ENCODE results near the gene ULK4. TPM values are rescaled to one million over a fixed set of nuclear protein-coding genes. Genes with fewer than 3 reads are reported as not detected.
"Not testable (repeated sequence)": the region's sequence is repeated elsewhere in the genome, so short reads cannot be mapped to it uniquely, and the experiment has no call there.

The ULK4 gene
- total RNA-seq, 1 experiment from 2014 or later, result 13.5 TPM

- no peak for DNase-seq (ENCODE audit: low read depth)
These were observed 89.7 kb downstream of the ULK4 start for GRCh38 chr3:41872157-41872556.

- no peak for DNase-seq (ENCODE audit: low read depth)
These were observed 94.4 kb downstream of the ULK4 start for GRCh38 chr3:41867533-41867932.

DNA sequence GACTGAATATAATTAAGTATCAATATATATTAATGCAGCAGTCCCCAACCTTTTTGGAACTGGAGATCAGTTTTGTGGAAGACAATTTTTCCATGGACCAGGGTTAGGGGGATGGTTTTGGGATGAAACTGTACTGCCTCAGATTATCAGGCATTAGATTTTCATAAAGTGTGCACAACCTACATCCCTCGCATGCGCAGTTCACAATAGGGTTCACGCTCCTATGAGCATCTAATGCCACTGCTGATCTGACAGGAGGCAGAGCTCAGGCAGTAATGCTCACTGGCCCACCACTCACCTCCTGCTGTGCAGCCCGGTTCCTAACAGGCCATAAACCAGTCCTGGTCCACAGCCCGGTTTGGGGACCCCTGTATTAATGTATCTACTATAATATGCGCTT lies 95.6 kb downstream of the ULK4 start:
- DNase-seq (ENCODE audit: low read depth), result no peak

DNA sequence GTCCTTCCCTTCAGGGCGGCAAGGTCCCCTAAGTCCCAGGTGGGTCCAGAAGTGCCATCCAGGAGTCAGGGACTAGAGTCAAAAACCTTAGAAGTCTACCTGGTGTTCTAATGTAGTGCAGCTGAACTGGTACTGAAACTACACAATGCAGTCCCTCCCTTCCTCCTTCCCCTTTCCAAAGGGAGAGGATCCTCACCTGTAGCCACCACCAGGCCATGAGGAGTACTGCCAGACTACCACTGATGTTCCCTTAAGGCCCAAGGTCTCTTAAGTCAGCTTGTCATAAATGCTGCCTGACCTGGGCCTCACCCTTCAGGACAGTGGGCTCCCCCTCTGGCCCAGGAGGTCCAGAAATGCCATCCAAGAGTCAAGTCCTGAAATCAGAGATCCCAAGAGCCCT lies 98.9 kb downstream of the ULK4 start:
- no peak for DNase-seq (ENCODE audit: low read depth)

DNA sequence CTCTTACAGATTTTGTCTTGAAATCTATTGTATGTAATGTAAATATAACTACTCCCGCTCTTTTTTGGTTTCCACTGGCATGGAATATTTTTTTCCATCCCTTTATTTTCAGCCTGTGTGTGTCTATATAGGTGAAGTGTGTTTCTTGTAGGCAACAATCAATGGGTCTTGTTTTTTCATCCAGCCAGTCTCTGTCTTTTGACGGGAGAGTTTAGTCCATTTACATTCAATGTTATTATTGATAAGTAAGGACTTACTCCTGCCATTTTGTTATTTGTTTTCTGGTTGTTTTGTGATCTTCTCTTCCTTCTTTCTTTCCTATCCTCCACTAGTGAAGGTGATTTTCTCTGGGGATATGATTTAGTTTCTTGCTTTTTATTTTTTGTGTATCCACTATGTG lies 101.4 kb downstream of the ULK4 start:
- not testable (repeated sequence) for DNase-seq (ENCODE audit: low read depth)

DNA sequence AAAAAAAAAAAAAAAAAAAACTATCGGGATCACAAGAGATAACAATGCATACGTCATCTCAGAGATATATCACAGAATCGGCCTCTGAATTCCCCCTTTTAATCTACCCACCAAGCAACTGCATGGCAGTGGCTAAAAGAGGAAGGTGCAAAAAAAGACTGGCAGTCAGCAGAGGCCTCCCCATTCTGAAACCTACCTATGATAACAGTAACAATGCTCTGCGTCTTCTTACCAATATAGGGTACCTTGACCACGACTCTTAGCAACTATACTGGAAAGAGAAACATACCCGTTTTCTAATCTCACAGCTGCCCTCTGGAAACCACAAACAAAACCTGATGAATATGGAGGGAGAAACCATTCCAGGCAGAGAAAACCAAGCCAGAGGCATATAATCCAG lies 106.9 kb downstream of the ULK4 start:
- DNase-seq (ENCODE audit: low read depth), result no peak

DNA sequence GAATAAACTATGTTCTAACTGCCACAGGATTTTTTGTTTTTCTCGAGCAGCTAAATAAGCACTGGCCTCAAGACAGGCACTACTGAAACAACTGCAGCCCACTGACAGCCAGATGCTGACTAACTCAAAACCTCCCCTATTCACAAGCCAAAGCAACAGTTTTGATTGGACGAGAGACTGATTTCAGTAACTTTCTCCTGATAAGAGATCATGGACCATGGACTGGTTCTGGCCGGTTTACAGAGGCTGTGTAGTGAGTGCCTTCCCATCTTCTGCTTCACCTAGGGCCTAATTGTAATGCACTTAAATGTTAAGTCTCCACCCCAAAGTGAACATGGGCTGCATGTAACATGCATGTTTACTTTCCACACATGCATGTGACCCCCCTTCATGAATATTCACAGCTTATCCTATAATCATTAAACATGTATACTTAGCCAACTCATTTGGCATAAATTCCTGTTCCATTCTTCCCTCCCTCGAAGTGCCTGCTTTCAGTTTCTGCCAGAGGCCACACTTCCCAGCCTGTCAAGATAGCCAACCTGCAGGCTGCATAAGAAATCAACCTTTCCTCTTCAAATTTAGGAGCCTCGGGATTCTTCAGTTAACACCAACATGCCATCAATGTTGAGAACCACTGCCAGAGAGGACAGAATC lies 108.2 kb downstream of the ULK4 start:
- DNase-seq (ENCODE audit: low read depth), result no peak

DNA sequence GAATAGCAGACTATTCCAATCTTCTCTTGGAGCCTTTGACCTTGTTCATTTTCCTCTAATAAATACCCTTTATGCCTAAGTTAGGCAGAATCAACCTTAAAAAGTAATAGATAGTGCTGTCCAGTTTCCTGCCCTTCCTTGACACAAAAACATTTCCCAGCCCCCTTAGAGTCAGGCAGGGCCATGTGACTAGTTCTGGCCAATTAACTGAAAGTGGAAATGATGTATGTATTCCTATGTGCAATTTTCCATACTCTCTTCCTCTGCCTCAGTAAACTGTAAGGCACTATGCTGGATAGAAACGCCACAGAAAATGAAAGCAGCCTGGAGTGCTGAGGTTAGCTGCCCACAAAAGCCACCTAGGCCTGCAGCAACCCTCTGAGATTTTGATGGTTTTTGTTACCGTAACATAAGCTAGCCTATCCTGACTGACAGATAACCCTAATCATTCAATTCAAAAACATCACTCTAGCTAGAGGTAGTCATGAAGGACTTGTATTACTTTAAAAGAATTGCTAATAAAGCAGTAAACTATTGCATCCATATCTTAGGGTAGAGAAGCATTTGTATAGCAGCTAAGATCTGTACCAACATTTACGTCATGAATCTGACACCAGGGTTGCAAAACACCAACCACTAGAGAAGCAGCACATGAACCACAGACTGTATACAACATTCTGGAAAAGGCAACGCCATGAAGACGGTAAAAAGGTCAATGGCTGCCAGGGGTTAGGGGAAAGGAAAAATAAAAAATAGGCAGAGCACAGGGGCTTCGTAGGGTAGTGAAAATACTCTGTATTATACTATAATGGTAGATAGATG lies 112.9 kb downstream of the ULK4 start:
- DNase-seq (ENCODE audit: low read depth), result no peak

- DNase-seq (ENCODE audit: low read depth), result no peak
These were observed 114.2 kb downstream of the ULK4 start for GRCh38 chr3:41847679-41848078.

- no peak for DNase-seq (ENCODE audit: low read depth)
These were observed 115.1 kb downstream of the ULK4 start for GRCh38 chr3:41846850-41847249.

GRCh38 chr3:41845826-41846225 lies 116.1 kb downstream of the ULK4 start:
- no peak for DNase-seq (ENCODE audit: low read depth)

- not testable (repeated sequence) for DNase-seq (ENCODE audit: low read depth)
These were observed 117.6 kb downstream of the ULK4 start for GRCh38 chr3:41844256-41844655.

DNA sequence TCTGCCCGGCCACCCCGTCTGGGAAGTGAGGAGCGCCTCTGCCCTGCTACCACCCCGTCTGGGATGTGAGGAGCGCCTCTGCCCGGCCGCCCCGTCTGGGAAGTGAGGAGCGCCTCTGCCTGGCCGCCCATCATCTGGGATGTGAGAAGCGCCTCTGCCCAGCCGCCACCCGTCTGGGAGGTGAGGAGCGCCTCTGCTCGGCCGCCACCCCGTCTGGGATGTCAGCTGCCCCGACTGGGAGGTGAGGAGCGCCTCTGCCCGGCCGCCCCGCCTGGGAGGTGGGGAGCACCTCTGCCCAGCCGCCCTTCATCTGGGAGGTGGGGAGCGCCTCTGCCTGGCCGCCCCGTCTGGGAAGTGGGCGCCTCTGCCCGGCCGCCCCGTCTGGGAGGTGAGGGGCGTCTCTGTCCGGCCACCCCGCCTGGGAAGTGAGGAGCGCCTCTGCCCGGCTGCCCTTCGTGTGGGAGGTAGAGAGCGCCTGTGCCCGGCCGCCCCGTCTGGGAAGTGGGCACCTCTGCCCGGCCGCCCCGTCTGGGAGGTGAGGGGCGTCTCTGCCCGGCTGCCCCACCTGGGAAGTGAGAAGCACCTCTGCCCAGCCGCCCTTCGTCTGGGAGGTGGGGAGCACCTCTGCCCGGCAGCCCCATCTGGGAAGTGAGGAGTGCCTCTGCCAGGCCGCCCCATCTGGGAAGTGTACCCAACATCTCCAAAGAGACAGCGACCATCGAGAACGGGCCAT lies 120.8 kb downstream of the ULK4 start:
- not testable (repeated sequence) for DNase-seq (ENCODE audit: low read depth)

- peak; percentile 33 for DNase-seq (ENCODE audit: low read depth)
These were observed 125.4 kb downstream of the ULK4 start for GRCh38 chr3:41836360-41837134.

GRCh38 chr3:41833628-41834027 lies 128.3 kb downstream of the ULK4 start:
- DNase-seq (ENCODE audit: low read depth), result no peak

- no peak for DNase-seq (ENCODE audit: low read depth)
These were observed 142.7 kb downstream of the ULK4 start for GRCh38 chr3:41819236-41819635.

- DNase-seq (ENCODE audit: low read depth), result no peak
These were observed 153.3 kb downstream of the ULK4 start for GRCh38 chr3:41808618-41809017.

- DNase-seq (ENCODE audit: low read depth), result peak; percentile 17
These were observed 153.8 kb downstream of the ULK4 start for GRCh38 chr3:41808152-41808551.

- no peak for DNase-seq (ENCODE audit: low read depth)
These were observed 166.9 kb downstream of the ULK4 start for GRCh38 chr3:41794748-41795589.

- no peak for DNase-seq (ENCODE audit: low read depth)
These were observed 169.1 kb downstream of the ULK4 start for GRCh38 chr3:41792806-41793205.

DNA sequence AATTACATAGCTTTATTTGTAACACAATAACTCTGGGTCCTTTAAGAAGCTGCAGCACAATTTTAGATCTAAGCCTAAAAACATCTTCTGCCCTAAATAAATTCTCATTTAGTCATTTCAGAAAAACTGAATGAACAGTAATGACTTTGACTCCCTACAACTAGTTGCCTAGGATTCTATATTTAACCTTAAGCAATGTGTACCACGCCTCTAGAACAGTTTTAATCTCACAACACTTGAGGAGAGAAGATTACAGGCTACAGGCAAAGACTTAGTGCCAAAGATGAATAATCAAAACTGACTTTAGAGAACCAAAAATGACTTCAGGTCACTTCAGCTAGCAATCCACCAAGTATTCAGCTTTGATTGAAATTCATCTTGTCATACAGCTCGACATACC lies 192.8 kb downstream of the ULK4 start:
- DNase-seq (ENCODE audit: low read depth), result no peak
